GM18511 (cell line): Measurements from ENCODE around the gene ECHDC3.

Source experiments
- ATAC-seq: cut with Tn5 transposase; IDR thresholded peaks from one replicate; pipeline ENCODE4 v1.9.1; 2021; ENCODE audit warnings: mild to moderate bottlenecking, moderate library complexity; ENCODE audit not compliant: unreplicated experiment

Gene ECHDC3

GRCh38 chr10:11810313-11810766, 68.2 kb downstream of the ECHDC3 start:
- ATAC-seq, result no peak

GRCh38 chr10:11810973-11811372, 68.8 kb downstream of the ECHDC3 start:
- ATAC-seq, result no peak

GRCh38 chr10:11813177-11813576, 71.0 kb downstream of the ECHDC3 start:
- ATAC-seq, result no peak
